ENCODE results near the gene HNRNPLL.

HNRNPLL gene

DNA sequence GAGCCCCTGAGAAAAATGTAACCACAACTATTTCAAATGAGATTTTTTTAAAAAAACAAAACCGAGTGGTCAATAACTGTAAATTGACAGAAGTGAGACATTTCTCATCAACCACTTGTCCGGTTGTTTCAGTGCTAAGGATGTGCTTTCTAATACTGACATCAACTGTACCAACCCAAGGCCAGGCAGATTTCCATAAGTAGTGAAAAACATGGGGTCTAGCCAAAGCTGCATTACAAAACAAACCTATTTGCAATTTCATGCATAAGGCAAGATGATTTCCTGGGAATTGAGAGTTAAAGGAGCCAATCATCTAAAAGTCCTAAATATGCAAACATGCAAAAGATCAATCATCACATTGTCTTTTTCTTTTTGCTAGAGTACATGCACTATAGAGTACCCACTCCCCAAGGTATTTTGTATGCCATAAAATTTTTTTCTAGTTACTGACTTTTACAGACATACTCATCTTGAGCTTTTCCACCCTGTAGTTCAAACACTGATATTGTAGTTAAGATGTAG is 22.6 kb downstream of the HNRNPLL start:
- no peak overlapping the region for H3K4me3 ChIP-seq (ENCODE audit: low read length in 2 of 2)
- no peak overlapping the region for H3K27ac ChIP-seq (ENCODE audit: low read depth in 2 of 2, low read length in 2 of 2)
- no peak overlapping the region for H3K9ac ChIP-seq (ENCODE audit: low read depth in 1 of 2, low read length in 2 of 2)
- H3K4me1 ChIP-seq (ENCODE audit: control insufficient read depth in 2 of 2, insufficient read depth in 2 of 2, low read length in 2 of 2): peaks cover 0 to 11% of the 10 kb centered on the region in 2 donors
- no peaks in the 10 kb centered on the region for H3K9me3 ChIP-seq (ENCODE audit: control insufficient read depth in 2 of 2, low read length in 2 of 2)
- peaks cover 18% of the 10 kb centered on the region in 2 donors for H3K36me3 ChIP-seq (ENCODE audit: control insufficient read depth in 2 of 2, insufficient read depth in 2 of 2, low read length in 2 of 2)
- no peaks in the 10 kb centered on the region for H3K27me3 ChIP-seq (ENCODE audit: control insufficient read depth in 2 of 2, insufficient read depth in 2 of 2, low read length in 2 of 2)

DNA sequence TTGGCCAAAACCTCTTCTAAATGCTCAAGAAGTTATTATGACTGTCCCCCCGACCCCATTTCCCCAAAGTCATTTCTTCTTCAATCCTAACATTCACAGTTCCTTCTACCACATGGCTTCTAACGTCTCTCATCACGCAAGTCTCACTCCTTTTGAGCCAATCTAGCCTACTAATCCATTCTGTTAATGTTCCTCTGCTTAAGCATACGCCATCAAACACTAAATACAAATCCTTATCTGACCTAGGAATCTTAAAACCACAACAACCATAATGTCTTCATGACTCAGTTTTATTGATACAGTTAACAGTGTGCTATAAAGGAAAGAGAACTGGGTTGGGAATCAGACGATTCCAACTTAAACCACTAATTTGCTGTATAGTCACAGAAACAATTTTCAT is 23.9 kb downstream of the HNRNPLL start:
- Histone ChIP-seq H3K27ac (ENCODE audit: low read depth in 2 of 2, low read length in 2 of 2) (no peak overlapping the region), H3K27me3 (ENCODE audit: control insufficient read depth in 2 of 2, insufficient read depth in 2 of 2, low read length in 2 of 2) (no peaks in the 10 kb centered on the region), H3K4me1 (ENCODE audit: control insufficient read depth in 2 of 2, insufficient read depth in 2 of 2, low read length in 2 of 2) (peaks cover 0 to 11% of the 10 kb centered on the region in 2 donors), H3K9me3 (ENCODE audit: control insufficient read depth in 2 of 2, low read length in 2 of 2) (no peaks in the 10 kb centered on the region), H3K9ac (ENCODE audit: low read depth in 1 of 2, low read length in 2 of 2) (no peak overlapping the region), H3K4me3 (ENCODE audit: low read length in 2 of 2) (no peak overlapping the region), H3K36me3 (ENCODE audit: control insufficient read depth in 2 of 2, insufficient read depth in 2 of 2, low read length in 2 of 2) (peaks cover 13 to 14% of the 10 kb centered on the region in 2 donors)

DNA sequence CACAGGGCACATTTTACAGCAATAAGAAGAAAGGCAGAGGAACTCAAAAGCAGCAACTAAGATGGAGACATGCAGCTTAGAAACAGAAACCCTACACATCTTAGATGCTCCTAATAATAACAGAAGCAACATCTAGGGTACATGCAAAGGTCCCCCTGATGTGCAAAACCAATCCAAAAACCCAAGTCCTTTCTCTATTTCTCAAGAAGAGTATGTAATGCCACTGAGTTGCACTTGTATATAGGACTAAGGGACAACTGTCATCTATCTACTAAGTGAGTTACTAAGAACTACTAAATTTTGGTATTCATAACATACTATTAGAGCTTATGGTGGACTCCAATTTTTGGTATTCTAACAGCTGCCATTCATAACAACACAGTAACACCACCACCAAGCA is 28.4 kb downstream of the HNRNPLL start:
- peaks cover 33 to 37% of the 10 kb centered on the region in 2 donors for H3K36me3 ChIP-seq (ENCODE audit: control insufficient read depth in 2 of 2, insufficient read depth in 2 of 2, low read length in 2 of 2)

DNA sequence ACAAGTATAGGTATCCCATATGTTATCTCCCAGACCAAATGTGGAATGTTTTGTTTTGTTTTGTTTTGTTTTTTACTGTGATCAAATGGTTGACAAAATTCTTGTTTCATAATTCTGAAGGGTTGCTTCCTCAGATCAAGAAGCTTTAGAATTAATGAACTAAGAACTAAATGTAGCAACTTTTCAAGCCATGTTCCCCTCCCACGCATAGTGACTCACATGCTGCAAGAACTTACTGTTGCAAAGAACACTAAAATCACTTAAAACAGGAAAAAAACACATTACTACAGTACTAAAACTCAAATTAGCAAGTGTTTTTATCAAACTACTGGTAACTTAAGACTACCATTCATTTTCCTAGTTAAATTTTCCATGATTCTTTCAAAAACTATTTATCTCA is 30.6 kb downstream of the HNRNPLL start:
- Histone ChIP-seq H3K27ac (ENCODE audit: low read depth in 2 of 2, low read length in 2 of 2) (no peak overlapping the region), H3K9me3 (ENCODE audit: control insufficient read depth in 2 of 2, low read length in 2 of 2) (no peaks in the 10 kb centered on the region), H3K9ac (ENCODE audit: low read depth in 1 of 2, low read length in 2 of 2) (no peak overlapping the region), H3K4me1 (ENCODE audit: control insufficient read depth in 2 of 2, insufficient read depth in 2 of 2, low read length in 2 of 2) (no peaks in the 10 kb centered on the region), H3K4me3 (ENCODE audit: low read length in 2 of 2) (no peak overlapping the region), H3K27me3 (ENCODE audit: control insufficient read depth in 2 of 2, insufficient read depth in 2 of 2, low read length in 2 of 2) (no peaks in the 10 kb centered on the region), H3K36me3 (ENCODE audit: control insufficient read depth in 2 of 2, insufficient read depth in 2 of 2, low read length in 2 of 2) (peaks cover 47 to 50% of the 10 kb centered on the region in 2 donors)

More for the DNA sequence above, 28.4 kb downstream of the HNRNPLL start:
- Histone ChIP-seq H3K4me3 (ENCODE audit: low read length in 2 of 2) (no peak overlapping the region), H3K9me3 (ENCODE audit: control insufficient read depth in 2 of 2, low read length in 2 of 2) (no peaks in the 10 kb centered on the region), H3K27ac (ENCODE audit: low read depth in 2 of 2, low read length in 2 of 2) (no peak overlapping the region), H3K4me1 (ENCODE audit: control insufficient read depth in 2 of 2, insufficient read depth in 2 of 2, low read length in 2 of 2) (peaks cover 0 to 8% of the 10 kb centered on the region in 2 donors), H3K9ac (ENCODE audit: low read depth in 1 of 2, low read length in 2 of 2) (no peak overlapping the region), H3K27me3 (ENCODE audit: control insufficient read depth in 2 of 2, insufficient read depth in 2 of 2, low read length in 2 of 2) (no peaks in the 10 kb centered on the region)

DNA sequence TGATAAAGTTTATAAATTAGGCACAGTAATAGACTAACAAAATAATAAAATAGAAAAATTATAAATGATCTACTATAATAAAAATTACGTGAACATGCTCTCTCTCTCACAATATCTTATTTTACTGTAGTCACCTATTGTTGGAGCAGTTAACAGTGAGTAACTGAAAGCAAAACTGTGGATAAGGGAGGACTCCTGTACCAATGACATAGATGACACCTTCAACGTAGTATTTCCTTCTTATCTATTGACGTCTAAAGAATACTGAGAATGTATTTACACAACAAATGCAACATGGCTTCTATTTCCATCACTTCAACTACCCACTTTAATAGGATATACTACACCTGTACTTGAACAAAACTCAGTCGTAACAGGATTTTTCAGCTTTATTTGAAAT is 31.5 kb downstream of the HNRNPLL start:
- Histone ChIP-seq H3K27ac (ENCODE audit: low read depth in 2 of 2, low read length in 2 of 2) (no peak overlapping the region), H3K4me1 (ENCODE audit: control insufficient read depth in 2 of 2, insufficient read depth in 2 of 2, low read length in 2 of 2) (no peaks in the 10 kb centered on the region), H3K36me3 (ENCODE audit: control insufficient read depth in 2 of 2, insufficient read depth in 2 of 2, low read length in 2 of 2) (peaks cover 47 to 49% of the 10 kb centered on the region in 2 donors), H3K4me3 (ENCODE audit: low read length in 2 of 2) (no peak overlapping the region), H3K9ac (ENCODE audit: low read depth in 1 of 2, low read length in 2 of 2) (no peak overlapping the region), H3K9me3 (ENCODE audit: control insufficient read depth in 2 of 2, low read length in 2 of 2) (no peaks in the 10 kb centered on the region), H3K27me3 (ENCODE audit: control insufficient read depth in 2 of 2, insufficient read depth in 2 of 2, low read length in 2 of 2) (no peaks in the 10 kb centered on the region)

DNA sequence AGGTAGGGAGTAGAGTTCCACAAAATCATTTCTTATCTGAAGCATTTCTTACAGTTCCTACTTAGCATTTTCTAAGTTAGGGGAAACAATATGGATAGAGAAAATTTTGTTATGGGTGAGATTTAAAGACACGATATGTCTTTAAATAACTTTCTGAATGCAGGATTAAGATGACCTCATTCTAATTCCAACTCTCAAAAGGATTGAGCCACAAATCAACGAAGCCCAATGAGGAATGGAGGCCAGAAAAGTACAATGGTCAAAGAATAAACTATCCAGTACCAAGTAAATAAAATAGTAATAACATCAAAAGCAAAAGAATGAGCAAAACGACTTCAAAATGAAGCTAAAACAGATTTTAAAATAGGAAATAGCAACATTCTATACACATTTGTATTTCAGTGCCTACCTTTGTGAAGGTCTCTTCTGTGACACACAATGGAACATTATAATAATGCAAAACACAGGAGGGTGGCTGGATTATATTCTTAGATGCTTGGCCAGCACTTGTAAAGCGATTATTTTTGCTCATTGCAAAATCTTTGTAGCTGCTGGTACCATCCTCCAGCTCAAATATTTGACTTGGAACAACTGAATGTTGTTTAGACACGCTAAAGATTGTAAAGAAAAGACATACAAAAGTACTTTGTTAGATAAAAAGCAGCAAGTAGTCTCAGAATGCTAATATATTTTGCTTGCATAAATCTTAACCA is 33.8 kb downstream of the HNRNPLL start:
- Histone ChIP-seq H3K9me3 (ENCODE audit: control insufficient read depth in 2 of 2, low read length in 2 of 2) (no peaks in the 10 kb centered on the region), H3K4me1 (ENCODE audit: control insufficient read depth in 2 of 2, insufficient read depth in 2 of 2, low read length in 2 of 2) (no peaks in the 10 kb centered on the region), H3K9ac (ENCODE audit: low read depth in 1 of 2, low read length in 2 of 2) (no peak overlapping the region), H3K27ac (ENCODE audit: low read depth in 2 of 2, low read length in 2 of 2) (no peak overlapping the region), H3K36me3 (ENCODE audit: control insufficient read depth in 2 of 2, insufficient read depth in 2 of 2, low read length in 2 of 2) (peaks cover 48 to 49% of the 10 kb centered on the region in 2 donors), H3K4me3 (ENCODE audit: low read length in 2 of 2) (no peak overlapping the region), H3K27me3 (ENCODE audit: control insufficient read depth in 2 of 2, insufficient read depth in 2 of 2, low read length in 2 of 2) (no peaks in the 10 kb centered on the region)

DNA sequence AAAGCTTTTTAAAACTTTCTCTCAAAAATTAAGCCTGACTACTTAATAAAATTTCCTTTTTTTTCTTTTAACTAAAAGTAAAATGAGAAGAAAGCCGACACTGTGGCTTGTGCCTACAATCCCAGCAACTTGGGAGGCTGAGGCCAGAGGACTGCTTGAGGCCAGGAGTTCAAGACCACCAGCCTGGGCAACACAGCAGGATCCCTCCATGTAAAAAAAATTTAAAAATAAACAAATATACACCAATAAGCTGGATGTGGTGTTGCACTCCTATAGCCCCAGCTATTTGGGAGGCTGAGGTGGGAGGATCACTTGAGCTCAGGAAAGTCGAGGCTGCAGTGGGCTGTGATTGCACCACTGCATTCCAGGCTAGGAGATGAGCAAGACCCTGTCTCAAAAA is 37.4 kb downstream of the HNRNPLL start:
- H3K27me3 ChIP-seq (ENCODE audit: control insufficient read depth in 2 of 2, insufficient read depth in 2 of 2, low read length in 2 of 2): no peaks in the 10 kb centered on the region
- H3K9me3 ChIP-seq (ENCODE audit: control insufficient read depth in 2 of 2, low read length in 2 of 2): no peaks in the 10 kb centered on the region
- H3K9ac ChIP-seq (ENCODE audit: low read depth in 1 of 2, low read length in 2 of 2): no peak overlapping the region
- H3K4me3 ChIP-seq (ENCODE audit: low read length in 2 of 2): no peak overlapping the region
- peaks cover 25 to 37% of the 10 kb centered on the region in 2 donors for H3K36me3 ChIP-seq (ENCODE audit: control insufficient read depth in 2 of 2, insufficient read depth in 2 of 2, low read length in 2 of 2)
- no peaks in the 10 kb centered on the region for H3K4me1 ChIP-seq (ENCODE audit: control insufficient read depth in 2 of 2, insufficient read depth in 2 of 2, low read length in 2 of 2)
- no peak overlapping the region for H3K27ac ChIP-seq (ENCODE audit: low read depth in 2 of 2, low read length in 2 of 2)

DNA sequence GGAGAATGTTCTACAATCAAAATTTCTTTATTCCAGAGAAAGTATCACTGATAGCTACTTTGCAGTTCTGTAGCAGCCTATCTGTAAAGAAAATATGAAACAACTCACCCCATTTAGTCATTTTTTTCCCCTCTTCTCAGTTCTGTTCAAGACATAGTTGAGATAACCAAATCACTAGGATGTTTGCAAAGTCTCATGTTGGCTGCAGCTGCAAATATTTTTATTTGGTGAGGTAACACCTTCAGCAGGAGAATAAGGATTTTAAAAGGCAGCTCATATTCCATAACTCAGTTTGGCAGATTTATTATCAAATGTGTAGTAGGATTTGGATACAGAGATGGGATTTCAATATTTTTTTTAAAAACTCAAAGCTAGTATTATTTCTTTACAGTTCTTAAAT is 41.0 kb downstream of the HNRNPLL start:
- Histone ChIP-seq H3K27ac (ENCODE audit: low read depth in 2 of 2, low read length in 2 of 2) (no peak overlapping the region), H3K9me3 (ENCODE audit: control insufficient read depth in 2 of 2, low read length in 2 of 2) (no peaks in the 10 kb centered on the region), H3K36me3 (ENCODE audit: control insufficient read depth in 2 of 2, insufficient read depth in 2 of 2, low read length in 2 of 2) (peaks cover 5 to 15% of the 10 kb centered on the region in 2 donors), H3K4me3 (ENCODE audit: low read length in 2 of 2) (no peak overlapping the region), H3K4me1 (ENCODE audit: control insufficient read depth in 2 of 2, insufficient read depth in 2 of 2, low read length in 2 of 2) (no peaks in the 10 kb centered on the region), H3K27me3 (ENCODE audit: control insufficient read depth in 2 of 2, insufficient read depth in 2 of 2, low read length in 2 of 2) (no peaks in the 10 kb centered on the region), H3K9ac (ENCODE audit: low read depth in 1 of 2, low read length in 2 of 2) (no peak overlapping the region)

DNA sequence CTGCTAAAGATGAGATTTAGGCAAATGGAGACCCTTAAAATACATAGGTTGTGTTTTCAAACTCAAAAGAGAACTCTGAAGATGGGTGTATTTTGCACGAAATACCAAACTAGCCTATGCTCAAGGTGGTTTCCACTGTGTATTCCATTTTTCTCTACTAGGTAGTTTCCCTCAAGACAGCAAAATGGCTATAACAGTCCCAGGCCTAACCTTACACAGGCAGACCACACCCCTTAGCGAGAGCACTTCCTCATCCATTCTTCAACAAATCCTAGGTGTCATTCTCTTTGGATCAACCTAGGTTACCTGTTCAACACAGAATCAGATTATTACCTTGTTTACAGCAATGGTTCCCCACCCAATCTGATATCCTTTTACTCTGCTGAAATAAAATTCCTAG is 42.6 kb downstream of the HNRNPLL start:
- Histone ChIP-seq H3K27me3 (ENCODE audit: control insufficient read depth in 2 of 2, insufficient read depth in 2 of 2, low read length in 2 of 2) (no peaks in the 10 kb centered on the region), H3K27ac (ENCODE audit: low read depth in 2 of 2, low read length in 2 of 2) (no peak overlapping the region), H3K9ac (ENCODE audit: low read depth in 1 of 2, low read length in 2 of 2) (no peak overlapping the region), H3K36me3 (ENCODE audit: control insufficient read depth in 2 of 2, insufficient read depth in 2 of 2, low read length in 2 of 2) (peaks cover 0 to 9% of the 10 kb centered on the region in 2 donors), H3K9me3 (ENCODE audit: control insufficient read depth in 2 of 2, low read length in 2 of 2) (no peaks in the 10 kb centered on the region), H3K4me1 (ENCODE audit: control insufficient read depth in 2 of 2, insufficient read depth in 2 of 2, low read length in 2 of 2) (no peaks in the 10 kb centered on the region), H3K4me3 (ENCODE audit: low read length in 2 of 2) (no peak overlapping the region)

DNA sequence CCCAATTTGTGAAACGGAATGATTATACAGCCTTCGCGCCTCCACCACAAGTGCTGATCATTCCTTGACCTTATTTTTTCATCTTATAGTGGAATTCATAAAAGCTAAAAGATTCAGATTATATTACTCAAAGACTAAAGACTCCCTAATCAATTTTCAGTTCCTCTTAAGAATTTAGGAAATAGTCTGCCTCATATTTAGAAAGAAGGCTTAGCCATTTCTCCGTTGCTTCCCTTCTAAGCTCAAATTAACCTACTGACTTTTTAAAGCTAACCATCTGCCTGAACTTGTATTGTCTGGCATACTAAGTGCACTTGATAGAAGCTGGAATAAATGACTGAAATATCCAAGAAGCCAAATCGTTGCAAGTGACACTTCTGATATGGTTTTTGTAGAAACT is 44.7 kb downstream of the HNRNPLL start:
- Histone ChIP-seq H3K4me3 (ENCODE audit: low read length in 2 of 2) (no peak overlapping the region), H3K9me3 (ENCODE audit: control insufficient read depth in 2 of 2, low read length in 2 of 2) (no peaks in the 10 kb centered on the region), H3K27me3 (ENCODE audit: control insufficient read depth in 2 of 2, insufficient read depth in 2 of 2, low read length in 2 of 2) (no peaks in the 10 kb centered on the region), H3K27ac (ENCODE audit: low read depth in 2 of 2, low read length in 2 of 2) (no peak overlapping the region), H3K9ac (ENCODE audit: low read depth in 1 of 2, low read length in 2 of 2) (no peak overlapping the region), H3K36me3 (ENCODE audit: control insufficient read depth in 2 of 2, insufficient read depth in 2 of 2, low read length in 2 of 2) (peaks cover 0 to 9% of the 10 kb centered on the region in 2 donors), H3K4me1 (ENCODE audit: control insufficient read depth in 2 of 2, insufficient read depth in 2 of 2, low read length in 2 of 2) (no peaks in the 10 kb centered on the region)
